ENCODE measurements around the gene CCDC57.

CCDC57 gene

GRCh38 chr17:82153295-82153691 is 59.3 kb downstream of the CCDC57 start:
- no peak for TF ChIP-seq CTCF (IDR thresholded peaks at IDR 0.05; ENCODE audit: low read depth, low read length, missing control alignments)
- DNase-seq (ENCODE audit: low read depth) = no peak
- no peak overlapping the region for H3K4me3 ChIP-seq (ENCODE audit: low read depth, low read length)

DNA sequence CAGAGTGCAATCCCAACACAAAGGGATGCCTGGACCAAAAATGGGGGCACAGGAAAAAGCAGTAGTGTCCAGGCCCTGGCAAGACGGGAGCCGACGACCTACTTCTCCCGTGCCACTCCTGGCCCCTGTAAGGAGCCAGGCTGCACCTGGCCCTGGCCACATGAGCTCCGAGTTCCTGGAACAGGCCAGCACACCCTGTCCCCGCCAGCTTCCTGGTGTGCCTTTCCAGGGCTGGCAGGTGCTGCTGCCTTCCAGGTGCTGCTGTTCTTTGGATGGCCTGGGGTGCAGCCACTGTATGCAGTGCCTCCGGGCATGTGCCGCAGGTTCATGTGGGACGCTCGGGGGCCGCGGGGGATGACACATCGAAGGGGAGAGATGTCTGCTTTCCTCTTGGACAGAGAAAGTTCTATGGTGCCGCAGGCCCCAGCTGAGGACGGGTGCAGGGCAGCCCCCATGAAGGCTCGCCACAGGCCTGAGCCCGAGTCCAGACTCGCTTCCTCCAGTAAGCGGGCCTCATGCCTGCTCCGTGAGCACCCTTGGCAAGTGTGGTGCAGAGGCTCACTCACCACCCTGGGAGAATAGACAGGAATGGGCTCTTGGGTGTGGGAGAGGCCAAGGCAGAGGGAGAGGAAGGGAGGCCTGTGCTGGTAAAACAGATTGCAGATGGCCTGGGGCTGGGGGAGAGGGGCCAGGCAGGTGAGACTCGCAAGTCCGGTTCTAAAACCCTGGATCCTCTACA is 59.9 kb downstream of the CCDC57 start:
- TF ChIP-seq CTCF (IDR thresholded peaks at IDR 0.05; ENCODE audit: low read depth, low read length, missing control alignments) = no peak
- no peak for DNase-seq (ENCODE audit: low read depth)
- no peak overlapping the region for H3K4me3 ChIP-seq (ENCODE audit: low read depth, low read length)

- no peak overlapping the region for H3K4me3 ChIP-seq (ENCODE audit: low read depth, low read length)
- no peak for TF ChIP-seq CTCF (IDR thresholded peaks at IDR 0.05; ENCODE audit: low read depth, low read length, missing control alignments)
- no peak for DNase-seq (ENCODE audit: low read depth)
Measured at GRCh38 chr17:82152114-82152513, 60.5 kb downstream of the CCDC57 start.

GRCh38 chr17:82151106-82151957 is 61.3 kb downstream of the CCDC57 start:
- TF ChIP-seq CTCF (IDR thresholded peaks at IDR 0.05; ENCODE audit: low read depth, low read length, missing control alignments) = no peak
- no peak for DNase-seq (ENCODE audit: low read depth)

GRCh38 chr17:82149401-82150099 is 63.1 kb downstream of the CCDC57 start:
- no peak for DNase-seq (ENCODE audit: low read depth)
- TF ChIP-seq CTCF (IDR thresholded peaks at IDR 0.05; ENCODE audit: low read depth, low read length, missing control alignments) = no peak
- no peak overlapping the region for H3K4me3 ChIP-seq (ENCODE audit: low read depth, low read length)

More at GRCh38 chr17:82151106-82151957, 61.3 kb downstream of the CCDC57 start:
- no peak overlapping the region for H3K4me3 ChIP-seq (ENCODE audit: low read depth, low read length)

DNA sequence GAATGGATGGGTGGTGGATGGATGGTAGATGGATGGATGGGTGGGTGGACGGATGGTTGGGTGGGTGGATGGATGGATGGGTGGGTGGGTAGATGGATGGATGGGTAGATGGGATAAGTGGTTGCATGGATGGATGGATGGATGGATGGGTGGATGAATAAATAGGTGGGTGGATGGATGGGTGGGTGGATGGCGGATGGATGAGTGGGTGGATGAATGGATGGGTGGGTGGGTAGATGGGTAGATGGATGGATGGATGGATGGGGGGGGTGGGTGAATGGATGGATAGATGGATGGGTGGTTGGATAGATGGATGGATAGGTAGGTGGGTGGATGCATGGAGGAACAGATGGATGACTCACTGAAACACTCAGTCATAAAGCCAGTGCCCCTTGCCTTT is 63.6 kb downstream of the CCDC57 start:
- no peak for DNase-seq (ENCODE audit: low read depth)
- TF ChIP-seq CTCF (IDR thresholded peaks at IDR 0.05; ENCODE audit: low read depth, low read length, missing control alignments) = no peak
- no peak overlapping the region for H3K4me3 ChIP-seq (ENCODE audit: low read depth, low read length)

Data from GM12864 (cell line).